IMR-90 (cell line): ENCODE data around the gene BMPER. TPM values are rescaled to one million over a fixed set of nuclear protein-coding genes. Genes with fewer than 3 reads are reported as not detected.

Source experiments
- MAZ ChIP-seq: IDR thresholded peaks from 2 replicates; pipeline ENCODE4 v1.6.1; 2012; ENCODE audit warnings: low read depth, mild to moderate bottlenecking, low read length, improper control_type of control experiment, moderate library complexity, borderline replicate concordance
- RAD21 ChIP-seq: IDR thresholded peaks from 2 replicates; pipeline ENCODE4 v1.6.1; 2012; ENCODE audit warnings: low read length, improper control_type of control experiment
- polyA plus RNA-seq, 3 experiments: library from polyadenylated mRNA; depleted of rRNA; stranded (reverse); fragments of >200 nt; gene quantifications; 2 replicates each; pipeline ENCODE4 v1.2.3, GENCODE V29; 2012; ENCODE audit warnings: low replicate concordance in 1 of 3
- total RNA-seq: library from RNA; depleted of rRNA; stranded (reverse); fragments of >200 nt; gene quantifications from 2 replicates; pipeline ENCODE4 v1.2.3, GENCODE V29; 2012
- TF ChIP-seq, protein P1 (sequence below): fragments of 150-350 bp; IDR thresholded peaks from 2 replicates; pipeline ENCODE4 v1.6.1; 2016; ENCODE audit warnings: low read depth, mild to moderate bottlenecking, low read length, moderate library complexity, borderline replicate concordance

The BMPER gene
- total and polyA plus RNA-seq, 2 of the 4 experiments (the other 2 are of a cell fraction), result 6.2 to 7.9 TPM

DNA sequence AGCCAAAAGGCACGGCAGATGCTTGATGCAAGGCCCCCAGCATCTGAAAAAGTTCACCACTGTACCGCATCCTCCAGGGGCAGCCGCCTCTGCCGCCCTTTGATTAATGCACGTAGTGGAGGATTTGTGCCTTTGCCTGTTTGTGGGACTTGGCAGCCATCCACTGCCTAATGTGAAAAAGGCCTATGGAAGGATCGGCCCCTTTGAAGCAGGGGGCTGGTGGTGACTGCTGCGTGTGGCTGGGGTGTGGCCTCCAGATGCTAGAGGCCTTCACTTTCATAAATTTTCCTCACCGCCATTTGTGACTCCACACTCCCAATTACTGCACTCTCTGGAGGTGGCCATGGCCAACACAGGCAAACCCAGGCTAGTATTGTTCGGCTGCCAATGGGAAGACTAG lies 226.0 kb downstream of the BMPER start (continued):
- TF ChIP-seq MAZ (no peak), RAD21 (no peak)
- TF ChIP-seq, protein P1, sequence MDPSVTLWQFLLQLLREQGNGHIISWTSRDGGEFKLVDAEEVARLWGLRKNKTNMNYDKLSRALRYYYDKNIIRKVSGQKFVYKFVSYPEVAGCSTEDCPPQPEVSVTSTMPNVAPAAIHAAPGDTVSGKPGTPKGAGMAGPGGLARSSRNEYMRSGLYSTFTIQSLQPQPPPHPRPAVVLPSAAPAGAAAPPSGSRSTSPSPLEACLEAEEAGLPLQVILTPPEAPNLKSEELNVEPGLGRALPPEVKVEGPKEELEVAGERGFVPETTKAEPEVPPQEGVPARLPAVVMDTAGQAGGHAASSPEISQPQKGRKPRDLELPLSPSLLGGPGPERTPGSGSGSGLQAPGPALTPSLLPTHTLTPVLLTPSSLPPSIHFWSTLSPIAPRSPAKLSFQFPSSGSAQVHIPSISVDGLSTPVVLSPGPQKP, result no peak
